Right hindlimb (tissue), 1 donor: ENCODE data around the gene NEURL1.

Source experiments
- DNase-seq: peaks from one replicate; pipeline ENCODE4 v3.0.0-alpha.2; 2018

NEURL1 gene

GRCh38 chr10:103548006-103548405 lies 54.5 kb downstream of the NEURL1 start:
- DNase-seq: no peak

- peak; percentile 63 for DNase-seq
Observed at GRCh38 chr10:103548581-103549348, 55.3 kb downstream of the NEURL1 start.

GRCh38 chr10:103549349-103549685 lies 55.8 kb downstream of the NEURL1 start:
- DNase-seq: no peak

- DNase-seq: no peak
Observed at GRCh38 chr10:103550229-103550628, 56.7 kb downstream of the NEURL1 start.

- peak; percentile 13 for DNase-seq
Observed at GRCh38 chr10:103551619-103552602, 58.4 kb downstream of the NEURL1 start.

- peak; percentile 15 for DNase-seq
Observed at GRCh38 chr10:103552856-103553742, 59.6 kb downstream of the NEURL1 start.

- DNase-seq: peak; percentile 12
Observed at GRCh38 chr10:103553743-103554487, 60.4 kb downstream of the NEURL1 start.

GRCh38 chr10:103554488-103555324 lies 61.2 kb downstream of the NEURL1 start:
- DNase-seq: peak; percentile 80

GRCh38 chr10:103555325-103555649 lies 61.8 kb downstream of the NEURL1 start:
- DNase-seq: no peak

GRCh38 chr10:103555712-103556111 lies 62.2 kb downstream of the NEURL1 start:
- no peak for DNase-seq

GRCh38 chr10:103556383-103557007 lies 63.0 kb downstream of the NEURL1 start:
- no peak for DNase-seq

GRCh38 chr10:103557455-103557854 lies 64.0 kb downstream of the NEURL1 start:
- no peak for DNase-seq

- DNase-seq: no peak
Observed at GRCh38 chr10:103558911-103559310, 65.4 kb downstream of the NEURL1 start.

- DNase-seq: no peak
Observed at GRCh38 chr10:103559776-103560175, 66.3 kb downstream of the NEURL1 start.

GRCh38 chr10:103560886-103561285 lies 67.4 kb downstream of the NEURL1 start:
- DNase-seq: no peak

GRCh38 chr10:103562383-103562782 lies 68.9 kb downstream of the NEURL1 start:
- no peak for DNase-seq

- DNase-seq: no peak
Observed at GRCh38 chr10:103563231-103564115, 70.0 kb downstream of the NEURL1 start.

GRCh38 chr10:103564116-103564501 lies 70.6 kb downstream of the NEURL1 start:
- DNase-seq: peak; percentile 50

- no peak for DNase-seq
Observed at GRCh38 chr10:103564776-103565520, 71.4 kb downstream of the NEURL1 start.
